ENCODE results near the gene ZXDC.

The ZXDC gene

GRCh38 chr3:126491221-126492013 is 15.7 kb upstream of the ZXDC start:
- no peak for DNase-seq (ENCODE audit: low read depth in 2 of 2)

- no peak for DNase-seq (ENCODE audit: low read depth in 2 of 2)
These were observed 14.9 kb upstream of the ZXDC start for GRCh38 chr3:126490619-126491018.

GRCh38 chr3:126488886-126489569 is 13.3 kb upstream of the ZXDC start:
- DNase-seq (ENCODE audit: low read depth in 2 of 2): no peak

- DNase-seq (ENCODE audit: low read depth in 2 of 2): no peak
These were observed 12.5 kb upstream of the ZXDC start for GRCh38 chr3:126488185-126488584.

GRCh38 chr3:126487151-126487771 is 11.6 kb upstream of the ZXDC start:
- DNase-seq (ENCODE audit: low read depth in 2 of 2): no peak

GRCh38 chr3:126486360-126486847 is 10.7 kb upstream of the ZXDC start:
- DNase-seq (ENCODE audit: low read depth in 2 of 2): no peak

- DNase-seq (ENCODE audit: low read depth in 2 of 2): no peak
These were observed 10.3 kb upstream of the ZXDC start for GRCh38 chr3:126485956-126486355.

- no peak for DNase-seq (ENCODE audit: low read depth in 2 of 2)
These were observed 9.6 kb upstream of the ZXDC start for GRCh38 chr3:126485176-126485897.

- DNase-seq (ENCODE audit: low read depth in 2 of 2): no peak
These were observed 9.0 kb upstream of the ZXDC start for GRCh38 chr3:126484662-126485061.

GRCh38 chr3:126484148-126484547 is 8.5 kb upstream of the ZXDC start:
- DNase-seq (ENCODE audit: low read depth in 2 of 2): no peak

GRCh38 chr3:126483321-126483761 is 7.7 kb upstream of the ZXDC start:
- no peak for DNase-seq (ENCODE audit: low read depth in 2 of 2)

GRCh38 chr3:126482503-126483255 is 7.0 kb upstream of the ZXDC start:
- DNase-seq (ENCODE audit: low read depth in 2 of 2): no peak

GRCh38 chr3:126481808-126482502 is 6.3 kb upstream of the ZXDC start:
- DNase-seq (ENCODE audit: low read depth in 2 of 2): no peak

GRCh38 chr3:126480861-126481260 is 5.2 kb upstream of the ZXDC start:
- DNase-seq (ENCODE audit: low read depth in 2 of 2): no peak

GRCh38 chr3:126480206-126480605 is 4.5 kb upstream of the ZXDC start:
- DNase-seq (ENCODE audit: low read depth in 2 of 2): no peak

GRCh38 chr3:126479642-126480041 is 4.0 kb upstream of the ZXDC start:
- DNase-seq (ENCODE audit: low read depth in 2 of 2): no peak

- DNase-seq (ENCODE audit: low read depth in 2 of 2): no peak
These were observed 3.1 kb upstream of the ZXDC start for GRCh38 chr3:126478581-126479310.

- no peak for DNase-seq (ENCODE audit: low read depth in 2 of 2)
These were observed 1.3 kb upstream of the ZXDC start for GRCh38 chr3:126477061-126477380.

- no peak for DNase-seq (ENCODE audit: low read depth in 2 of 2)
These were observed 722 bp upstream of the ZXDC start for GRCh38 chr3:126476166-126477060.

All from fibroblast of skin of left quadriceps (primary cell).